ENCODE results near the gene EXD3. TPM values are rescaled to one million over a fixed set of nuclear protein-coding genes. Genes with fewer than 3 reads are reported as not detected.
A peak's percentile ranks its signal among the peaks of the same experiment; 100 is the strongest.

Gene EXD3
- total and polyA plus RNA-seq, 2 of the 4 experiments (the other 2 are of a cell fraction), result 1.1 to 7.4 TPM

DNA sequence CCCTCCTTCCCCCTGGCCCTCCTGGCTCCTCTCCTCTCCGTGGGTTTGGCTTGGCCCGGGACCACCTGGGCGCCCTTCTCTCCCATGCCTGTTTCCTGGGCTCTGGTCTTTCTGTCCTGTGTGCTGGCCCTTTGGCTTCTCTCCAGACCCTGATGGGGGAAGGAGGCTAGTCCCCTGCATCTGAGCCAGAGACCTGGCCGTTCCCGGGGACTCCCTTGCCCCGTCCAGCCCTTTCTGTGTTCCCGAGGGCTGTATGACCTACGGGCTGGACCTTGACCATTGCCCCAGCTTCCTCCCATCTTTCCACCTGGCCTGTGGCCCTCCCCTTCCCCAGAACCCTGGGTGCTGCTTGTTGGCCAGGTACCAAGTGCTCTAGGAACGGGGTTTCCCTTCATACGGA, 159.5 kb downstream of the EXD3 start:
- in situ Hi-C loops (cut with MboI; ENCODE audit: low sequenced_read_pairs) (no loop called here), intact Hi-C loops (cut with micrococcal nuclease) (no loop called here), dilution Hi-C loops (cut with HindIII; ENCODE audit: low sequenced_read_pairs, unreplicated experiment) (no loop called here)
- H3K27me3 ChIP-seq (ENCODE audit: control insufficient read depth, insufficient read depth, low read length), result no peaks in the 10 kb centered on the region
- no peak overlapping the region for H2BK15ac ChIP-seq (ENCODE audit: low read depth, low read length)
- 71% methylated on average over 4 of the region's 10 CpGs; no CpG with 5 or more reads in 1 of the 2 experiments for WGBS, 2 experiments (ENCODE audit: extremely low coverage in 2 of 2, insufficient read length in 1 of 2)
- H2BK120ac ChIP-seq (ENCODE audit: low read depth, low read length), result no peak overlapping the region
- no peak overlapping the region for H3K18ac ChIP-seq (ENCODE audit: low read depth, low read length)
- no peak overlapping the region for H3K27ac ChIP-seq (ENCODE audit: insufficient read depth, low read length)
- no peak overlapping the region for H4K91ac ChIP-seq (ENCODE audit: insufficient read depth, low read depth, low read length)
- H2AK5ac ChIP-seq (ENCODE audit: low read depth, low read length), result no peak overlapping the region
- H3K36me3 ChIP-seq (ENCODE audit: control insufficient read depth, insufficient read depth, low read length), result peaks cover 52% of the 10 kb centered on the region
- no peak for DNase-seq
- H3K23ac ChIP-seq (ENCODE audit: low read depth, low read length), result no peak overlapping the region
- no peak overlapping the region for H2BK5ac ChIP-seq (ENCODE audit: low read depth, low read length, poor library complexity, severe bottlenecking)
- no peak overlapping the region for H4K8ac ChIP-seq (ENCODE audit: low read depth in 2 of 2, low read length in 2 of 2)
- peaks cover 10 to 40% of the 10 kb centered on the region in 2 experiments for H3K79me1 ChIP-seq (ENCODE audit: low read depth in 1 of 2, low read length in 2 of 2)
- CTCF ChIA-PET, result no interaction called here
- peaks cover 1% of the 10 kb centered on the region for H3K4me1 ChIP-seq (ENCODE audit: control insufficient read depth, insufficient read depth, low read length)
- POLR2A ChIA-PET (ENCODE audit: unreplicated experiment), result no interaction called here
- BruUV-seq (replicated peaks), result no TSS peak
- no peak overlapping the region for H3K4ac ChIP-seq (ENCODE audit: low read depth, low read length)
- no peak overlapping the region for H3K9ac ChIP-seq (ENCODE audit: low read depth, low read length)
- no peaks in the 10 kb centered on the region for H3K9me3 ChIP-seq (ENCODE audit: control insufficient read depth, insufficient read depth, low read length)
- H4K20me1 ChIP-seq (ENCODE audit: insufficient read depth, low read length), result peaks cover 10% of the 10 kb centered on the region
- no peak overlapping the region for H3K4me2 ChIP-seq (ENCODE audit: low read depth, low read length)
- H3K14ac ChIP-seq (replicated peaks; ENCODE audit: low read depth, low read length), result no peak overlapping the region
- no peak overlapping the region for H4K5ac ChIP-seq (ENCODE audit: low read depth, low read length)
- ATAC-seq (ENCODE audit: low read depth), result no peak
- peaks cover under 1% of the 10 kb centered on the region for H3K9me1 ChIP-seq (ENCODE audit: insufficient read depth, low read length)
- H2AK9ac ChIP-seq (replicated peaks; ENCODE audit: low read depth, low read length, poor library complexity), result peak overlapping the region; percentile 28
- TF ChIP-seq FOS (IDR thresholded peaks at IDR 0.05; ENCODE audit: low read depth, low read length) (no peak), MAZ (IDR thresholded peaks at IDR 0.05; ENCODE audit: borderline replicate concordance, low read depth, low read length) (no peak)
- TF ChIP-seq, protein P1, sequence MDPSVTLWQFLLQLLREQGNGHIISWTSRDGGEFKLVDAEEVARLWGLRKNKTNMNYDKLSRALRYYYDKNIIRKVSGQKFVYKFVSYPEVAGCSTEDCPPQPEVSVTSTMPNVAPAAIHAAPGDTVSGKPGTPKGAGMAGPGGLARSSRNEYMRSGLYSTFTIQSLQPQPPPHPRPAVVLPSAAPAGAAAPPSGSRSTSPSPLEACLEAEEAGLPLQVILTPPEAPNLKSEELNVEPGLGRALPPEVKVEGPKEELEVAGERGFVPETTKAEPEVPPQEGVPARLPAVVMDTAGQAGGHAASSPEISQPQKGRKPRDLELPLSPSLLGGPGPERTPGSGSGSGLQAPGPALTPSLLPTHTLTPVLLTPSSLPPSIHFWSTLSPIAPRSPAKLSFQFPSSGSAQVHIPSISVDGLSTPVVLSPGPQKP (IDR thresholded peaks at IDR 0.05; ENCODE audit: borderline replicate concordance, low read depth, low read length), result no peak
- H3K56ac ChIP-seq (ENCODE audit: extremely low read depth, insufficient read depth, low read length), result no peak overlapping the region
- H2BK20ac ChIP-seq (ENCODE audit: low read depth, low read length), result no peak overlapping the region
- H2AFZ ChIP-seq (replicated peaks; ENCODE audit: low read length, poor library complexity), result no peak overlapping the region
- no peak overlapping the region for H3K4me3 ChIP-seq (ENCODE audit: insufficient read depth, low read depth, low read length)

Measured in IMR-90 (cell line).